GM12892 (cell line): ENCODE results near the gene TATDN3.

ENCODE experiments used
- POLR2A ChIP-seq: IDR thresholded peaks from 2 replicates; pipeline ENCODE4 v1.6.1; 2011; ENCODE audit warnings: low read depth, low read length, control low read depth
- POLR2AphosphoS5 ChIP-seq: IDR thresholded peaks from 2 replicates; pipeline ENCODE4 v1.6.1; 2011; ENCODE audit warnings: low read depth, low read length, control low read depth

DNA sequence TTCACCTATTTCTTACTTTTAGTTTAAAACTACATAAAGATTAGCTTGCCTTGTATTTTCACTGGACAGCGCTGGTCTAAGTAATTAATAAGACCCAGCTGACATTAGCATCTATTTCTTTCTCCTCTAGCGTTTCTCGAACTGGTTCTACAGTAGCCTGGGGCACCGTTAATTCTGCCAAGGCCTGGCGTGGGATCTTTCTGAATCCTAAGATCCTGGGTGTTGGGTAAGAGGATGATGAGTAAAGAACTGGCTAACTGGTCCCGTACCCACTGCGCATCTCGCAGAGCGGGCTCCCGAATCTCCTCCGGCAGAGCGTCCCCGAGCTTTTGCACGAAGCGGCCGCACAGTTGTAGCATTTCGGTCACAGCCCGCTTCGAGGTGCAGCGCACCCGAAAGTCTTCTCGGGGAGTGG is 426 bp upstream of the TATDN3 start:
- TF ChIP-seq POLR2A = no peak
- TF ChIP-seq POLR2AphosphoS5 = no peak
